Measurements from ENCODE around the gene NRARP. TPM values are rescaled to one million over a fixed set of nuclear protein-coding genes. Genes with fewer than 3 reads are reported as not detected.

The NRARP gene
- total RNA-seq, 4 donors from 2014 or later: 28.5 to 49.2 (median 41.0) TPM

GRCh38 chr9:137268538-137269201 lies 33.4 kb downstream of the NRARP start:
- no peak for TF ChIP-seq CTCF (IDR thresholded peaks at IDR 0.05)
- H3K4me3 ChIP-seq (ENCODE audit: low read depth, poor library complexity, severe bottlenecking): no peak overlapping the region
- DNase-seq (ENCODE audit: low spot score in 2 of 2): no peak
- 78 to 79% methylated on average over 17 to 19 of the region's 19 CpGs for WGBS, 2 donors
- intact Hi-C loops (cut with DNase I; ENCODE audit: low total_unique reads): no loop called here

- DNase-seq (ENCODE audit: low spot score in 2 of 2): no peak
- 88 to 95% methylated on average over 6 of the region's 6 CpGs for WGBS, 2 donors
- H3K4me3 ChIP-seq (ENCODE audit: low read depth, poor library complexity, severe bottlenecking): no peak overlapping the region
- TF ChIP-seq CTCF (IDR thresholded peaks at IDR 0.05): no peak
- no peak for TF ChIP-seq POLR2A (IDR thresholded peaks at IDR 0.05)
- intact Hi-C loops (cut with DNase I; ENCODE audit: low total_unique reads): no loop called here
Observed at GRCh38 chr9:137267933-137268355, 34.1 kb downstream of the NRARP start.

- WGBS, 2 donors: 86 to 88% methylated on average over 31 to 34 of the region's 34 CpGs
- DNase-seq (ENCODE audit: low spot score in 2 of 2): no peak
- intact Hi-C loops (cut with DNase I; ENCODE audit: low total_unique reads): no loop called here
- no peak for TF ChIP-seq POLR2A (IDR thresholded peaks at IDR 0.05)
- no peak for TF ChIP-seq CTCF (IDR thresholded peaks at IDR 0.05)
- no peak overlapping the region for H3K4me3 ChIP-seq (ENCODE audit: low read depth, poor library complexity, severe bottlenecking)
Observed at GRCh38 chr9:137266585-137267453, 35.3 kb downstream of the NRARP start.

DNA sequence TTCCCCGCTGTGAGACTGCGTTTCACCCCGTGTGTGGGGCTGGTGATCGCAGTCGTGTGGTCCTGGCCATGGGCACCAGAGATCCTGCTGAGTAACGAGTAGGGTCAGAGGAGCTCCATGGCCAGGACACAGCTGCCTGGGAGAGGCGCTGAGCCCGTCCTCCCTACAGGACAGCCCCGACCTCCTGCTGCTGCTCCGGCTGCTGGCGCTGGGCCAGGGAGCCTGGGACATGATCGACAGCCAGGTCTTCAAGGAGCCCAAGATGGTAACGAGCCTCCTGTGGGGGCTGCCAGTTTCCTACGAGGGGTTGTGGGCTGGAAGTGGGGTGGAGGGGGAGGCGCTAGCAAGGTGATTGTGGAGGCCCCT lies 35.9 kb downstream of the NRARP start:
- no peak for DNase-seq (ENCODE audit: low spot score in 2 of 2)
- no peak for TF ChIP-seq POLR2A (IDR thresholded peaks at IDR 0.05)
- TF ChIP-seq CTCF (IDR thresholded peaks at IDR 0.05): no peak
- intact Hi-C loops (cut with DNase I; ENCODE audit: low total_unique reads): no loop called here
- WGBS, 2 donors: 86 to 87% methylated on average over 9 to 15 of the region's 15 CpGs
- H3K4me3 ChIP-seq (ENCODE audit: low read depth, poor library complexity, severe bottlenecking): no peak overlapping the region

- intact Hi-C loops (cut with DNase I; ENCODE audit: low total_unique reads): no loop called here
- DNase-seq (ENCODE audit: low spot score in 2 of 2): no peak
- WGBS, 2 donors: 92 to 93% methylated on average over 23 to 29 of the region's 29 CpGs
- TF ChIP-seq CTCF (IDR thresholded peaks at IDR 0.05): no peak
- TF ChIP-seq POLR2A (IDR thresholded peaks at IDR 0.05): no peak
- H3K4me3 ChIP-seq (ENCODE audit: low read depth, poor library complexity, severe bottlenecking): no peak overlapping the region
Observed at GRCh38 chr9:137265496-137266161, 36.4 kb downstream of the NRARP start.
